Umbilical cord (tissue), 2 donors: Measurements from ENCODE around the gene MRAS. TPM values are rescaled to one million over a fixed set of nuclear protein-coding genes. Genes with fewer than 3 reads are reported as not detected.
"Not testable (repeated sequence)": the region's sequence is repeated elsewhere in the genome, so short reads cannot be mapped to it uniquely, and the experiment has no call there.

Experiments
- DNase-seq: peaks from one replicate; pipeline ENCODE4 v3.0.0-alpha.2; 2015; ENCODE audit warnings: low spot score
- total RNA-seq: library from RNA; depleted of rRNA; stranded (reverse); fragments of >200 nt; gene quantifications from one replicate; pipeline ENCODE4 v1.2.3, GENCODE V29; 2014; ENCODE audit warnings: low replicate concordance; ENCODE audit not compliant: insufficient read depth

Gene MRAS
- total RNA-seq, 1 donor from 2014 or later, result 22.6 TPM

DNA sequence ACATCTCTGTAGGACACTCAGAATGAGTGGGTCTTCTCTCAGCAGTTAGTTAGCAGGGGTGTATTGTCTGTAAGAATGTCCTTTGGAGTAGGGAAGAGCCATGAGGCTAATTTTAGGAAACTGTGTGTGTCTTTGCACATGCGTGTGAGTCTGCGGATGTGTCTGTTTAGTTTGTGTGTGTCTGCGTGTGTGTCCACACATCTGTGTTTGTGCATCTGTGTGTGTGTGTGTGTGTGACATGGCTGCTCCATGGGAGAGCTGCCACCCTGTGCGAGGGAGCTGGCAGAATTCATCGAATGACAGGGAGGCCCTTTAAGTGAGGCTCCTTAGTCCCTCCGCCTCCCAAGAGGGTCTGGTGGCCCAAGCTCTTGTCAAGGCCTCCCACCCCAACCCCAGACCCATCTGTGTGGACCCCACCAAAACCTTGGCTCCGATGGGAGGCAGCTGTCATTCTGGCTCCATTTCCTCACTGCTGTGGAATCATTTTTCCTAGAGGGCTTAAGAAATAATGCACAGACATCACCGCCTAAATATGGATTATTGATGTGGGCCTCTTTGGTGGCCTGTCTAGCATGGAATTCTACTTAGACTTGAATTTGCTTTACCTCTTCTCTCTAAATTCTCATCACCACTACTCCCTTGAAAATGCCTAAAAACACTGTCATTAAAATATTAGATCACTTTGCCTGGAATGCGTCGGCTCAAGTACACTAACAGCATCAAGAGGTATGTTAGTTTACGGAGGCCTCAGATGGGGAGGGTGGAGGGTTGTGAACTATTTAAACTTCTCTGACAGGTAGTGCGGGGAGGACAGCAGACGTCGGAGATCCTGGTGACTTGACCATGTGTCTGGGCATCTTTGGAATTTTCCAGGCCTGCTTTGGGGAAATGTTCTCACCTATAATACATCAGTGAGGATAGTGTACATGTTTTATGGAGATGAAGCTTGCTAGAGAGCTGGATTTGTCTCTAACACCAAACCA is 95.4 kb downstream of the MRAS start:
- no peak for DNase-seq

DNA sequence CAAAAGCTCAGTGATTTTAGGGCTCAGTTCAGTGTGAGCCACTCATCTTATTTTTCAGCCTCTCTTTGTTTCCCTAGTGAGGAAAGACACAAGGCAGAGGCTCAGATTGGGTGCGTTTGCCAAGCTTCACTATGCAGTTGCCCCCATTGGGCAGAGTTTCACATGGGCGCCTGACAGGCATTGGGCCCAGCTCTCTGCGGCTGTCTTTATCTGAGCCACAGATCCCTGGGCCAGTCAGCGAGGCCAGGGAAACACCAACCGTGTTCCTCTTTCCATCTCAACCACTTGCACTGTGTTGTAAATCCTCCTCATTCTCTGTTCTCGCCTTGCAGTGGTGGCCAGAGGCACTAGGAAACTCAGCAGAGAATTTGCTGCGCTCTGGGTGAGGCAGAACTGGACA is 96.9 kb downstream of the MRAS start:
- no peak for DNase-seq

DNA sequence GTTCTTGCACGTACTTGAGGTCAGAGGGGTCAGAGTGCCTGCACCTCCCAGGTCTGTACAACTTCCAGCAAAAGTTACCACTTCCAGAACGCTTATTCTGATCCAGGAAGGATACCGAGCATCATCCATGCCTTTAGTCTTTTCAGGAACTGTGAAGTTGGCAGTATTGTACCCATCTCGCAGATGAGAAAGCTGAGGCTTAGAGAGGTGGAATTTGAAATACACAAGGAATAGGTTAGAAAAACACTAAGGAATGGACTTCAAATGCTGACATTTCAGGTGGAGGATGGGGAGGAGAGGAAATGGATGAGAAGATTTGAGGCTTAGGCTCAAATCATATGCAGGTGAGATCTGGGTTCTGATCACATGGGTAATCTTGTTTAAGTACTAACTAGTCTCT is 97.3 kb downstream of the MRAS start:
- no peak for DNase-seq

DNA sequence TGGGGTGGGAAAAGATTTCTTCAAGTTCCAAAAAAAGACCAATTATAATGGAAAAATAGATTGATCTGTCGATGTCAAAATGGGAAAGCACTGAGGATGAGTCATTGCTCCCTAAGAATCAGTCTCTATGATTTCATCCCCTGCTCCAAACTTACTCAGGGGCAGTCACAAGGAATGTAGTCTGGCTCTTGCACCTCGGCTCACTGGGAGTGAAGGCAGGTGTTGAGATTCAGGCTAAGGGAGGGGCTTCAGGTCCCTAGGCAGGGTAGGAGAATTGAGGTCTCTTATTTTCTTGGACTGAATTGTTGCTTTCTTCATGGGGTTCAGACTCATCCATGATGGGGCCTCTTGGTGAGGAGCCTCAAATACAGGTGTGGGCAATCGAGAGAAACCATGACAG is 100.3 kb downstream of the MRAS start:
- DNase-seq, result no peak

DNA sequence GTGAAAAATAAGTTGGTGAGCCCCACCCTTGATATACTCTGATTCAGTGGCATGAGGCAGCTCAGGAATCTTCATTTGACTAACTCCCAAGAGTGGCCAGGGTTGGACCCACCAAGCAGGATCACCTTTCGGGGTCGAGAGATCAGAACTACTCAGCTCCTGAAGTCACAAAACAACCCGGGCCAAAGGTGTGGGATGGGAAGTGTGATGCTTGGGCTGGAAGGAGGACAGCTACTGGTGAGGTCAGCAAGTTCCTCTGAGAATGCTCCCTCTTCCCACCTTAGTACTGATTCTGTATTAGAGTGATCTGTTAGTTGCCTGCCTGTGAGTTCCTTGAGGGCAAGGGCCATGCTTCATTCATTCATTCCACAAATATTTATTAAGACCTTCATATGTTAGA is 101.1 kb downstream of the MRAS start:
- no peak for DNase-seq

DNA sequence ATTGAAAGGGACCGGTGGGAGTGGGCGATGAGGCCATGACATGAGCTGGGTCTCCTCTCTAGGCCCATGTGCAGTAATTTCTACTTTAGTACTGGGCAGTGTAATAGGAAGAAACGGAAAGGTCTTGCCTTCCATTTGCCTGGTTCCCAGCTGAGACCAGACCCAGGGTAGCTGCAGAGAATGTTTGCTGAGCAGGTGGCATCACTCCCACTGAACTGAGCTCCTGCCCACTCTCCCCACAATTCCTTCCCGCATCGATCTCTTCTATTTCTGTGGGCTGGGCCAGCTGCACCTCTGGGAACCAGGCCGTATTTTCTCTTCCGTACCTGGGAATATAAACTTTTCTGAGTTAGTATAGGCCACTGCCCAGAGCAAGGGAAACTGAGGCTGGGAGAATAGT is 101.8 kb downstream of the MRAS start:
- no peak for DNase-seq

DNA sequence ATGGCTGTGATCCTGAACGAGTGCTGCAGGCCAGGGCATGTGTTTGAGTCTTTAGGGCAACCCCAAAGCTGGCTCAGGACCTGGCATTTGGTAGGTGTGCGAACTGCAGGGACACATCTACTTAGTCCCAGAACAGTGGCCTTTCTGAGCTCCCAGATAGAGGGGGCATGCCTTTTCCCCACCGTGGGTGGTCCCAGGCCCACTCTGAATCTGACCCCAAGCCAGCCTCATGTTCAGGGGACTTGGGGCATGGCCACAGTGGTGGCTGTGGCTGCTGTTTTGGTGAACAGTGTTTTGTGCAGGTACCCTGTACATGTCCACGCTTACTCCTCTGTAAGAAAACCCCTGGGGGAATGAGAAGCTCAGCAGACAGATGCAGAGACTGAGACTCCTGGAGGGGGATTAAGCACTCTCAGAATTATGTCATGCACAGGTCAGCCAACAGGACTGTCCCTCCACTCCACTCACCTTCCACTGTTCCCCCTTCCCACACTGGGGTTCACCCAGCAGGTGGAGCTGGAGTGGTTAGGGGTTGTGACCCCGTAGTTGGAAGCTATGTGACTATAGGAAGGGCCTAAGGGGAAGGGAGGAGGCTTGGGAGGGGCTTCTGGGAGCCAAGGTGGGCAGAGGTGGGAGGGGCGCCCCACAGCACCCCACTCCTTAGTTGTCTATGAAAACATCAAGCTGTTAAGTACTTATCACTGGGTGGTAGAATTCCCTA is 102.5 kb downstream of the MRAS start:
- no peak for DNase-seq

DNA sequence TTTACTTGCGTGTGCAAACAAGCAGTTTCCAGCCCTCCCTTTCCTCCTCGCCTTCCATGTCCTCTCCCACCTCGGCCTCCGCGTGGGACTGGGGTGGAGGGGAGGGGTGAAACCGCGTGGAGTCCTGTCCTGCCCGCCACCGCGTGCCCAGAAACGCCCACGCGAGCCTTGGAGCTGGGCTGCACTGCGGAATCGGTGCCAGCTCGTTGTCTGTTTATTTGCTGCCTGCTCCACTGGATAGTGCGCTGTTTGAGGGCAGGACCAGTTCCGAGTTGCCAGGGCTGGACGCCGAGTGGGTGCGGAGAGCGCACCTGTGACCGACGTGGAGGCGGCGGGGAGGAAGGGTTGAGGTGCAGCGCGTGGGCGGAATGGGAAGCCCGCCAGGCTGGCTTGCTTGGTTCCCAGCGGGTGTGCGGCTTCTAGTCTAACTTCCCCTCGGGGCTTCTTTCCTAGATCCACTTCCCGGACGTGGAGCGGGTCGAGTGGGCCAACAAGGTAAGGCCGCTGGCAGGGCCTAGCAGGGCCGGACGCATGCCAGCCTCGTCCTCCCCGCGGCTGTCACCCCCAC is 103.3 kb downstream of the MRAS start:
- DNase-seq, result no peak

DNA sequence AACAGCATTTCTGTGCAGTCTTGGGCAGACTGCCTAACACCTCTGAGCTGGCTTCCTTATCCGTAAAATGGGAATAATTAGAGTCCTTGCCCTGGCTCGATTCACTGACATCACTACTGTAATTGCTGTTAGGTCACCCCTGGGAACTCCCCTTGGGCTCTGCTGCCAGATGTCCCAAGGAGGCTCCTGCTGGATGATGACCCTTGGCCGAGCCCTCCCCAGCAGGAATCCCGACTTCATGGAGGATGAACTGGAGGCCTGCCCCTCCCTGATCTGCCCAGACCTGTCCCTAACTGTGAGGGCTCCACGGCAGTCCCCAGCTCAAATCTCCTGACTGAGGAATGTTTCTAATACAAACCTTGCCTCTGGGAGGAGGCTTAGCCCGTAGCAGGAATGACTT is 104.1 kb downstream of the MRAS start:
- DNase-seq, result no peak

DNA sequence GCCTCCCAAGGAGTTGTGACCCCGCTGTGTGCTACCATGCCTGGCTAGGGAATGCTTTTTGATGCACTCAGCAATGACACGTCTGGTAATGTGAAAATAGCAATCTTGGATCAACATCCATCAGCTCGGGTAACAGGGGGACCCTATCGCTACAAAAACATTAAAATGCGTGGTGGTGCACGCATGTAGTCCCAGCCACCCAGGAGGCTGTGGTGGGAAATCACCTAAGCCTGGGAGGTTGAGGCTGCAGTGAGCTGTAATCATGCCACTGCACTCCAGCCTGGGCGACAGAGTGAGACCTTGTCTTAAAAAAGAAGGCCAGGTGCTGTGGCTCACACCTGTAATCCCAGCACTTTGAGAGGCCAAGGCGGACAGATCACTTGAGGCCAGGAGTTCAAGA is 105.6 kb downstream of the MRAS start:
- not testable (repeated sequence) for DNase-seq

Other genes with a start within 250 kb of the MRAS start
- 15.9 TPM for gene DZIP1L, start 233.0 kb upstream of the MRAS start, total RNA-seq
- 0.96 TPM for gene A4GNT, start 216.2 kb upstream of the MRAS start, total RNA-seq
- gene DBR1, start 173.7 kb upstream of the MRAS start, total RNA-seq, result 10.8 TPM
- 81.1 TPM for gene ARMC8, start 161.3 kb upstream of the MRAS start, total RNA-seq
- 0.48 TPM for gene NME9, start 18.7 kb upstream of the MRAS start, total RNA-seq
- 4.1 TPM for gene ESYT3, start 86.0 kb downstream of the MRAS start, total RNA-seq
- 59.2 TPM for gene CEP70, start 245.7 kb downstream of the MRAS start, total RNA-seq